Tibial nerve (tissue), 4 donors: ENCODE measurements around the gene EFNA5.

ENCODE experiments used
- CTCF ChIP-seq, 5 experiments: fragments of 200-600 bp in 3 of 5; fragments of 450-650 bp in 2 of 5; sonication (generic) in 3 of 5; IDR thresholded peaks; one replicate each; pipeline ENCODE4 v1.5.1; 2016 to 2019; ENCODE audit warnings: antibody characterized with exemption in 5 of 5, mild to moderate bottlenecking in 3 of 5, moderate library complexity in 2 of 5
- EP300 ChIP-seq, 2 donors: sonication (generic); formaldehyde crosslinking; IDR thresholded peaks; one replicate each; pipeline ENCODE4 v1.6.1; 2017; ENCODE audit warnings: antibody characterized with exemption in 2 of 2, mild to moderate bottlenecking in 1 of 2
- POLR2A ChIP-seq, 2 donors: fragments of 450-650 bp; IDR thresholded peaks; one replicate each; pipeline ENCODE4 v1.6.1; 2017; ENCODE audit warnings: antibody characterized with exemption in 2 of 2, mild to moderate bottlenecking in 2 of 2, moderate library complexity in 2 of 2

- TF ChIP-seq CTCF (IDR thresholded peaks at IDR 0.05) (no peak), POLR2A (IDR thresholded peaks at IDR 0.05) (no peak), EP300 (IDR thresholded peaks at IDR 0.05) (no peak)
These were observed 93.3 kb downstream of the EFNA5 start for GRCh38 chr5:107577394-107577950.
